Fibroblast of mammary gland (primary cell): ENCODE results near the gene S100A9.

Source experiments
- DNase-seq: peaks from one replicate; pipeline ENCODE4 v3.0.0-alpha.2; 2010; ENCODE audit warnings: low read depth
- H3K4me3 ChIP-seq: 2 replicates; pipeline ENCODE4 v1.5.1; 2011; ENCODE audit warnings: low read depth, mild to moderate bottlenecking, low read length, moderate library complexity; ENCODE audit not compliant: control insufficient read depth
- CTCF ChIP-seq: conservative IDR thresholded peaks from 2 replicates; pipeline ENCODE4 v1.5.1; 2011; ENCODE audit warnings: low read depth, low read length, inconsistent platforms; ENCODE audit not compliant: control insufficient read depth, insufficient read depth

Gene S100A9

DNA sequence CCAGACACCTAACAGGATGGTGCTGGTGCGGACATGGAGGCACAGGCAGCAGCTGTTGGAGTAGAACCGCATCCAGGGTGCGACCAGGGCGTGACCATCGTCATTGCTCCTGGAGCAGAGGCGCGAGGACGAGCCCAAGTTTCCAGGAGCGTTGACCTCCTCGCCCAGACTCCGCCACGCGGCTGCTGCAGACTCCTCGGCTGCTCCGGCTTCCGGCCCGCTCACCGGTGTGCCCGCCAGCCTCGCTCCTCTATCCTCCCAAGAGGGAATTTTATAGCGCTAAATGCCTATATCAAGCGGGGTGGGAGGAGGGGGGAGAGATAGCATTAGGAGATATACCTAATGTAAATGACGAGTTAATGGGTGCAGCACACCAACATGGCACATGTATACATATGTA is 23.1 kb downstream of the S100A9 start:
- no peak overlapping the region for H3K4me3 ChIP-seq
- TF ChIP-seq CTCF: no peak
- no peak for DNase-seq

- no peak for DNase-seq
- TF ChIP-seq CTCF: no peak
Measured at GRCh38 chr1:153384958-153385580, 27.4 kb downstream of the S100A9 start.

GRCh38 chr1:153386500-153386901 is 28.8 kb downstream of the S100A9 start:
- no peak overlapping the region for H3K4me3 ChIP-seq
- no peak for TF ChIP-seq CTCF
- no peak for DNase-seq

More at GRCh38 chr1:153384958-153385580, 27.4 kb downstream of the S100A9 start:
- no peak overlapping the region for H3K4me3 ChIP-seq

GRCh38 chr1:153387001-153387400 is 29.3 kb downstream of the S100A9 start:
- H3K4me3 ChIP-seq: no peak overlapping the region
- DNase-seq: no peak
- TF ChIP-seq CTCF: no peak

- no peak overlapping the region for H3K4me3 ChIP-seq
- DNase-seq: no peak
Measured at GRCh38 chr1:153387785-153388184, 30.1 kb downstream of the S100A9 start.

GRCh38 chr1:153389401-153389800 is 31.7 kb downstream of the S100A9 start:
- no peak overlapping the region for H3K4me3 ChIP-seq
- no peak for DNase-seq
- TF ChIP-seq CTCF: no peak

More at GRCh38 chr1:153387785-153388184, 30.1 kb downstream of the S100A9 start:
- TF ChIP-seq CTCF: no peak
